GM12865 (cell line): Measurements from ENCODE around the gene GPS1.

ENCODE experiments used
- DNase-seq: peaks from one replicate; pipeline ENCODE4 v3.0.0; 2010; ENCODE audit warnings: low read depth
- H3K4me3 ChIP-seq: 2 replicates; pipeline ENCODE4 v1.5.1; 2011; ENCODE audit warnings: mild to moderate bottlenecking, low read depth, low read length, control low read depth
- CTCF ChIP-seq: IDR thresholded peaks from 2 replicates; pipeline ENCODE4 v1.5.1; 2011; ENCODE audit warnings: low read length, control low read depth, low read depth, inconsistent platforms; ENCODE audit not compliant: insufficient read depth; ENCODE audit errors: missing control alignments

The GPS1 gene

GRCh38 chr17:82029990-82030469 is 21.7 kb upstream of the GPS1 start:
- no peak overlapping the region for H3K4me3 ChIP-seq
- TF ChIP-seq CTCF = no peak
- DNase-seq = no peak

GRCh38 chr17:82030470-82031302 is 21.0 kb upstream of the GPS1 start:
- peak; percentile 93 for TF ChIP-seq CTCF
- peak overlapping the region; percentile 44 for H3K4me3 ChIP-seq
- peak; percentile 80 for DNase-seq

GRCh38 chr17:82031303-82031884 is 20.3 kb upstream of the GPS1 start, which contains the start of gene RAC3:
TSS of gene RAC3 (plus strand) at chr17:82031678. CDS start at chr17:82031762, 84 bp downstream.
- DNase-seq = peak; percentile 36
- no peak for TF ChIP-seq CTCF
- H3K4me3 ChIP-seq = peak within 1 kb of the TSS; percentile 44

GRCh38 chr17:82031885-82032627 is 19.6 kb upstream of the GPS1 start:
- peak; percentile 35 for DNase-seq
- TF ChIP-seq CTCF = no peak
- no peak overlapping the region for H3K4me3 ChIP-seq

GRCh38 chr17:82033359-82034085 is 18.2 kb upstream of the GPS1 start:
- no peak for DNase-seq
- no peak overlapping the region for H3K4me3 ChIP-seq
- TF ChIP-seq CTCF = no peak

GRCh38 chr17:82034371-82035011 is 17.2 kb upstream of the GPS1 start:
- no peak for TF ChIP-seq CTCF
- DNase-seq = no peak
- no peak overlapping the region for H3K4me3 ChIP-seq
